Adrenal gland (tissue), 5 donors: ENCODE measurements around the gene AIF1.

Experiments
- POLR2A ChIP-seq, 2 donors: fragments of 450-650 bp; IDR thresholded peaks; one replicate each; pipeline ENCODE4 v1.6.1; 2017; ENCODE audit warnings: antibody characterized with exemption in 2 of 2, mild to moderate bottlenecking in 2 of 2, moderate library complexity in 1 of 2
- TF ChIP-seq, protein P1 (sequence below), 6 experiments: fragments of 450-650 bp in 4 of 6; fragments of 200-600 bp in 2 of 6; sonication (generic) in 1 of 6; IDR thresholded peaks; 1 replicate in 5 of 6; 2 replicates in 1 of 6; pipeline versions ENCODE4 v1.5.1 to v1.8.0; 2016 to 2021; ENCODE audit warnings: antibody characterized with exemption in 6 of 6, mild to moderate bottlenecking in 2 of 6, moderate library complexity in 1 of 6
- donor health status: DM: no; HTN: no; CAD: no.

DNA sequence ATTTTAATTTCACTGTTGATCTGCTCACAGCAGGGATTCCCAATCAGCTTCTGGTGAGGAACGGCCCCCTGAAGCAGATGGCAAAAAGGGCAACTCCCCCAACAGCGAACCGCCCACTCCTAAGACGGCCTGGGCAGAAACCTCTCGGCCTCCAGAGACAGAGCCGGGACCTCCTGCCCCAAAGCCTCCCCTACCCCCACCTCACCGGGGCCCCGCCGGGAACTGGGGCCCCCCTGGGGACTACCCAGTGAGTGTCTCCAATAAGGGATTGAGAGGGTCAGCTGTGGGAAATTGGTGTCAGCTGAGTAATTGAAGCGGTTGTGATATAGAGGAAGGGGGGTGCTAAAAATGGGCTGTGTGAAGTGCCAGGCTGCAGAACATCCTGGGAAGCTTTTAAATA, 11.9 kb downstream of the AIF1 start:
- TF ChIP-seq, protein P1, sequence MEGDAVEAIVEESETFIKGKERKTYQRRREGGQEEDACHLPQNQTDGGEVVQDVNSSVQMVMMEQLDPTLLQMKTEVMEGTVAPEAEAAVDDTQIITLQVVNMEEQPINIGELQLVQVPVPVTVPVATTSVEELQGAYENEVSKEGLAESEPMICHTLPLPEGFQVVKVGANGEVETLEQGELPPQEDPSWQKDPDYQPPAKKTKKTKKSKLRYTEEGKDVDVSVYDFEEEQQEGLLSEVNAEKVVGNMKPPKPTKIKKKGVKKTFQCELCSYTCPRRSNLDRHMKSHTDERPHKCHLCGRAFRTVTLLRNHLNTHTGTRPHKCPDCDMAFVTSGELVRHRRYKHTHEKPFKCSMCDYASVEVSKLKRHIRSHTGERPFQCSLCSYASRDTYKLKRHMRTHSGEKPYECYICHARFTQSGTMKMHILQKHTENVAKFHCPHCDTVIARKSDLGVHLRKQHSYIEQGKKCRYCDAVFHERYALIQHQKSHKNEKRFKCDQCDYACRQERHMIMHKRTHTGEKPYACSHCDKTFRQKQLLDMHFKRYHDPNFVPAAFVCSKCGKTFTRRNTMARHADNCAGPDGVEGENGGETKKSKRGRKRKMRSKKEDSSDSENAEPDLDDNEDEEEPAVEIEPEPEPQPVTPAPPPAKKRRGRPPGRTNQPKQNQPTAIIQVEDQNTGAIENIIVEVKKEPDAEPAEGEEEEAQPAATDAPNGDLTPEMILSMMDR (IDR thresholded peaks at IDR 0.05): no peak
- TF ChIP-seq POLR2A (IDR thresholded peaks at IDR 0.05): no peak
